ENCODE data around the gene SCN5A. TPM values are rescaled to one million over a fixed set of nuclear protein-coding genes. Genes with fewer than 3 reads are reported as not detected.

The SCN5A gene
- total and polyA plus RNA-seq, 8 donors, result 0.09 to 0.97 (median 0.83) TPM

DNA sequence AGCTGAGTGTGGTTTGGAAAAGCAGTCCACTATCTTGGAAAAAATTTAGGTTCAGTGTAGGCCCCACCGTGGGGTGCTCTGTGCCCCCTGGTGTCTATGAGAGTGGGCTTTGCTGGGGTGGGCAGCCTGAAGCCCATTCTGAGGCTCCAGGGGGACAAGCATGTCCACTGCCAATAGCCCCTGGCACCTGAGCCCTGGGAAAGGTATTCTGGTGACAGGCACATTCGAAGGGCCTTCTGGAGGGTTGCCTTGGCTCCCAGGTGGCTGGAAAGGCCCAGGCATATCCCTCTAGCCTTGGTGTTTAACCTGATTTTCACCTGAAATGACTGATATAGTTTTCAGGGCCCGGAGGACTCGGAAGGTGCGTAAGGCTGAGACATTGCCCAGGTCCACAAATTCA, 36.1 kb downstream of the SCN5A start:
- Histone ChIP-seq H3K27ac (no peak overlapping the region), H3K27me3 (no peaks in the 10 kb centered on the region), H3K36me3 (no peaks in the 10 kb centered on the region), H3K4me3 (no peak overlapping the region), H3K4me1 (no peaks in the 10 kb centered on the region), H3K9me3 (no peaks in the 10 kb centered on the region)
- intact Hi-C loops (cut with DNase I), result no loop called here
- DNase-seq (no peak), ATAC-seq (no peak)
- TF ChIP-seq, protein P1, sequence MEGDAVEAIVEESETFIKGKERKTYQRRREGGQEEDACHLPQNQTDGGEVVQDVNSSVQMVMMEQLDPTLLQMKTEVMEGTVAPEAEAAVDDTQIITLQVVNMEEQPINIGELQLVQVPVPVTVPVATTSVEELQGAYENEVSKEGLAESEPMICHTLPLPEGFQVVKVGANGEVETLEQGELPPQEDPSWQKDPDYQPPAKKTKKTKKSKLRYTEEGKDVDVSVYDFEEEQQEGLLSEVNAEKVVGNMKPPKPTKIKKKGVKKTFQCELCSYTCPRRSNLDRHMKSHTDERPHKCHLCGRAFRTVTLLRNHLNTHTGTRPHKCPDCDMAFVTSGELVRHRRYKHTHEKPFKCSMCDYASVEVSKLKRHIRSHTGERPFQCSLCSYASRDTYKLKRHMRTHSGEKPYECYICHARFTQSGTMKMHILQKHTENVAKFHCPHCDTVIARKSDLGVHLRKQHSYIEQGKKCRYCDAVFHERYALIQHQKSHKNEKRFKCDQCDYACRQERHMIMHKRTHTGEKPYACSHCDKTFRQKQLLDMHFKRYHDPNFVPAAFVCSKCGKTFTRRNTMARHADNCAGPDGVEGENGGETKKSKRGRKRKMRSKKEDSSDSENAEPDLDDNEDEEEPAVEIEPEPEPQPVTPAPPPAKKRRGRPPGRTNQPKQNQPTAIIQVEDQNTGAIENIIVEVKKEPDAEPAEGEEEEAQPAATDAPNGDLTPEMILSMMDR (IDR thresholded peaks at IDR 0.05), result no peak

DNA sequence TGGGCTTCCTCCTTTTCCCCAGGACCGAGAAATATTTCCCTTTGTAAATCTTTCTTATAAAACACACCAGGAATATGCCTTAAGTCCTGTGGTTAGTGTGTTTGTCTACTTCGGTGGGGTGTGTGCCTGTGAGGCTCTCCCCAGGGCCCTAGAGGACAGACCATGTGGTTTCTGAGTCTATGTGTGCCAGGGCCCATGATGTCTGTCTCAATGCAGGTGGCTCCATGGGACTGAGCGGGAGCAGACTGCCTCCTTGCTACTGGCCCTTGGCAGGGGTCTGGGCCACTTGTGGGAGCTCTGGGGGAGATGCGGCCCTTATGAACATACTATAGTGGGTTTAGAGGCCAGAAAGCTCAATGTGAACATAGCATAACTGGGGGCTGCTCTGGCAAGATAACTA, 37.6 kb downstream of the SCN5A start:
- intact Hi-C loops (cut with DNase I), result no loop called here
- H3K4me1 ChIP-seq, result no peaks in the 10 kb centered on the region
- no peaks in the 10 kb centered on the region for H3K9me3 ChIP-seq
- H3K36me3 ChIP-seq, result no peaks in the 10 kb centered on the region
- DNase-seq, result no peak
- ATAC-seq, result no peak
- no peak overlapping the region for H3K4me3 ChIP-seq
- TF ChIP-seq, protein P1 (IDR thresholded peaks at IDR 0.05), result no peak
- no peaks in the 10 kb centered on the region for H3K27me3 ChIP-seq
- no peak overlapping the region for H3K27ac ChIP-seq

DNA sequence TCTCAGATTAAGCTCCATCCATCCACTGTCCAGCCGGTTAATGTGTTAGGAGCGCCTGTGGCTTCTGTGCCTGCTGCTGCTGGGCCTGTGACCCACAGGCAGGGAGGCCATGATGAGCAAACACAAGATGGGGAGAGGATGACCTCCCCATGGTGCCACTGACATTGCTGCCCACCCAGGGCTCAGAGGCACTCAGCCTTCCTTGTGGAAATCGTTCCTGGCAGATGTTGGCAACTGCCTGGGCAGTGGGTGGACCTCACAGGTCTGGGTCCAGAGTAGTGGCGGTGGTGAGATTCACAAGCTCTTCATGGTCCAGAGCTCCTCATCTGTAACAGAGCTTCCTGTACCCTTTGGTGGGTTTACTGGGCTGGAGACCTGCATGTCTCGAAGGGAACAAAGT, 38.6 kb downstream of the SCN5A start:
- Histone ChIP-seq H3K4me3 (no peak overlapping the region), H3K36me3 (no peaks in the 10 kb centered on the region), H3K9me3 (no peaks in the 10 kb centered on the region), H3K27ac (no peak overlapping the region), H3K27me3 (no peaks in the 10 kb centered on the region), H3K4me1 (no peaks in the 10 kb centered on the region)
- intact Hi-C loops (cut with DNase I), result no loop called here
- ATAC-seq (no peak), DNase-seq (peak in 1 of 4 donors; percentile 21)
- TF ChIP-seq, protein P1 (IDR thresholded peaks at IDR 0.05), result no peak

DNA sequence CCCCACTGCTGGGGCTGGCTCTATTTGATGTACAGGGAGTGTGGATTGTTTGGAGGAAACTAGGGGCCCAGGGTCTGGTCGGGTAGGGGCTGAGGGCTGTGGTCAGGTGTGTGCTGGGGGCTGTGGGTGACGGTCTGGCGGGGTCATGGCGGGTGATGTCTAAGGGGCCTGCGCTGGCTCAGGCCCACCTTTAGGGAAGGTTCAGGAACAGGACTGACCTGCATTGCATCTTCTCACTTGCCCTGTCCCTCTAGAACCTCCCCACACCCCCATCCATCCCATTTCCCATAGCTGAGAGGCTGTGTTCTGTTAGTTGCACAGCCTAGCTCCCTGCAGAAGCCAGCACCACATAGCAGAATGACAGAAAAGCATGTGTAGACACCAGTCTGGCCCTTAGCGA, 39.1 kb downstream of the SCN5A start:
- Histone ChIP-seq H3K4me3 (no peak overlapping the region), H3K4me1 (no peaks in the 10 kb centered on the region), H3K36me3 (no peaks in the 10 kb centered on the region), H3K9me3 (no peaks in the 10 kb centered on the region), H3K27me3 (no peaks in the 10 kb centered on the region), H3K27ac (no peak overlapping the region)
- intact Hi-C loops (cut with DNase I), result no loop called here
- ATAC-seq, result no peak
- DNase-seq, result no peak
- TF ChIP-seq, protein P1 (IDR thresholded peaks at IDR 0.05), result no peak

DNA sequence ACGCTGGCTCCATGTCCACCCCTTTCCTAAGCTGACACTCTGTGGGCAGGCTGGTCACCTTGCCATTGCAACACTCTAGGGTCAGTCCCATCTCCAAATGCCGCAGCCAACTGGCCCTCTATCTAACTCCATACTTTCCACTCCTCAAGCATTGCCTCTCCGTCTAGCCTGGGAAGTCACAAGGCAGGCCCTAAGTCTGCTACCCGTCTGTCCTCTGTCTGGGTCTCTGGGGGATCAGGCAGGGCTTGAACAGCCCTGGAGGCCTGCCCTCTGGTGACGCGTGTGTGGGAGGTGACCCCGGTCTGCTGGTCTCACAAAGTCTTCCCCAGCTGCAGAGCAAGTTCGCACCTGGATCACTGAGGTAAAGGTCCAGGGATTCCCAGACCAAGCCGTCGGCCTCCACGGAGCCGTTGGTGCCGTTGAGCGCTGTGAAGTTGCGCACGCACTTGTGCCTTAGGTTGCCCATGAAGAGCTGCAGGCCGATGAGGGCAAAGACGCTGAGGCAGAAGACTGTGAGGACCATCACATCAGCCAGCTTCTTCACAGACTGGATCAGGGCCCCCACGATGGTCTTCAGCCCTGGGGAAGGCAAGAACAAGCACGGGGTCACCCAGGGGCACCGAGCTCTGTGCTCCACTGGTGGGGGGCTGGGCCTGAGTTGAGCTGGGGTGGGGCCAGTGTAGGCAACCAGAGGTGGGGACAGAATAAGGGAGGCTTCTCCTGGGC, 39.9 kb downstream of the SCN5A start:
- no peaks in the 10 kb centered on the region for H3K9me3 ChIP-seq
- no peaks in the 10 kb centered on the region for H3K27me3 ChIP-seq
- H3K4me1 ChIP-seq, result no peaks in the 10 kb centered on the region
- H3K36me3 ChIP-seq, result no peaks in the 10 kb centered on the region
- ATAC-seq (no peak), DNase-seq (peak in 1 of 4 donors; percentile 22)
- no peak overlapping the region for H3K27ac ChIP-seq
- intact Hi-C loops (cut with DNase I), result no loop called here
- no peak overlapping the region for H3K4me3 ChIP-seq
- TF ChIP-seq, protein P1 (IDR thresholded peaks at IDR 0.05), result no peak

Data from left lung (tissue), 10 donors.